ENCODE results near the gene KRTAP10-10.

- no peak for TF ChIP-seq CTCF (IDR thresholded peaks at IDR 0.05; ENCODE audit: low read depth, low read length)
- TF ChIP-seq EZH2phosphoT487 (IDR thresholded peaks at IDR 0.05; ENCODE audit: low read depth): no peak
These were observed 49.0 kb downstream of the KRTAP10-10 start for GRCh38 chr21:44686000-44686781.

All from OCI-LY3 (cell line).